Caki2 (cell line): ENCODE measurements around the gene C1QTNF7. TPM values are rescaled to one million over a fixed set of nuclear protein-coding genes. Genes with fewer than 3 reads are reported as not detected.

ENCODE experiments used
- DNase-seq: peaks from one replicate; pipeline ENCODE4 v3.0.0-alpha.2; 2015; ENCODE audit warnings: low read depth
- in situ Hi-C: cut with HindIII; loops from 2 replicates; pipeline ENCODE4 v1.10.0; 2016; ENCODE audit warnings: low sequenced_read_pairs, low pct_unique_long_range_greater_than_20kb, mixed read lengths
- total RNA-seq: library from RNA; depleted of rRNA; stranded (reverse); fragments of >200 nt; shearing (Covaris generic); gene quantifications from 2 replicates; pipeline ENCODE4 v1.2.3, GENCODE V29; 2014; ENCODE audit warnings: low replicate concordance; rRNA removed

The C1QTNF7 gene
- total RNA-seq, 1 experiment from 2014 or later = not detected

DNA sequence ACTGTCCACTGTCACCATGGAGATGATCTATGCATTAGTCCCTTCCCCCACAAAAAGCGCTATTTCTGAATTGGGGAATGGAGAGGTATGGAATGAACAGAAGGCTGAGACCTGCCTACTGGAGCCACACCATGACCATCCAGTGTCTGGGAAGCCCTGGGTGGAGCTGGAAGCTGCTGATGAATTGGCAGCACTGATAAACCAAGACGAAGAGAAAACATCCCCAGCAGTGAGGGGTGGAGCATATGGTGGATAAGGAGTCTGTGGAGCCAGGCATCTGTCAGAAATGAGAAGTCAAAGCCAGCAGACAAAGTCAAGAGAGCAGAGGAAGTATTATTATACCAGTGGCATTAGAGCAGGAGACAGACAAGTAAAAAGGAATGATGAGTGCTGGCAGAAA is 55.0 kb downstream of the C1QTNF7 start:
- no peak for DNase-seq
- in situ Hi-C loops = no loop called here

DNA sequence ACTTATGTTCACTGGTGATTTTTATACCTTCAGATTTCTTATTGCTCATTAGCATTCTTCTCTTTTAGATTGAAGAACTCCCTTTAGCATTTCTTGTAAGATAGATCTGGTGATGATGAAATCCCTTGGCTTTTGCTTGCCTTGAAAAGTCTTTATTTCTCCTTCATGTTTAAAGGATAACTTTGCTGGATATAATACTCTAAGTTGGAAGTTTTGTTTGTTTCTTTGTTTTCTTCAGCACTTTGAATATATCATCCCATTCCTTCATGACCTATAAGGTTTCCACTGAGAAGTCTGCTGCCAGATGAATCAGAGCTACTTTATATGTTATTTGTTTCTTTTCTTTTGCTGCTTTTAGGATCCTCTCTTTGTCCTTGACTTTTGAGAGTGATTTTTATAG is 60.3 kb downstream of the C1QTNF7 start:
- no peak for DNase-seq
- in situ Hi-C loops = no loop called here

- DNase-seq = no peak
- in situ Hi-C loops = no loop called here
Observed at GRCh38 chr4:15488658-15489470, 61.0 kb downstream of the C1QTNF7 start.

DNA sequence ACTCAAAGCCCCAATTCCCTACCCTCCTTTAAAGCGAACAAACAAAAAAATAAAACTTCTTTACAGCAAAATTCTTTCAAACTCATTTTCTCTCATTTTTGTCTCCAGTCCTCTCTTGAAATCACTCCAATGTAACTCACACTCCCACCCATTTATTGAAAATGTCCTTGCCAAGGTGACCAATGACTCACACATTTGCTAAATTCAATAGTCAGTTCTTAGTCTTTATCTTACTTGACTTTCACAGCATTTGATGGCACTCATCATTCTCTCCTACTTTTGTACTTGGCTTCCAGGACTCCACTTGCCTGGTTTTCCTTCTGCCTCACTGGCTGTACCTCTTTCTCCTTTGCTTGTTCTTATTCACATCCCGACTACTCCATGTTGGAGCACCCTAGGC is 61.7 kb downstream of the C1QTNF7 start:
- DNase-seq = no peak
- in situ Hi-C loops = no loop called here

GRCh38 chr4:15493411-15493810 is 65.6 kb downstream of the C1QTNF7 start:
- in situ Hi-C loops = no loop called here
- DNase-seq = no peak

GRCh38 chr4:15495621-15496020 is 67.8 kb downstream of the C1QTNF7 start:
- no peak for DNase-seq
- in situ Hi-C loops = no loop called here

Other genes starting within 250 kb of the C1QTNF7 start
- gene CC2D2A, start 41.8 kb downstream of the C1QTNF7 start, total RNA-seq = 4.2 and 8.4 TPM in 2 replicates
- gene FBXL5, start 227.3 kb downstream of the C1QTNF7 start, total RNA-seq = 28.5 and 34.8 TPM in 2 replicates